WERI-Rb-1 (cell line): ENCODE measurements around the gene LRRTM1.

ENCODE experiments used
- DNase-seq: peaks from one replicate; pipeline ENCODE4 v3.0.0-alpha.2; 2020
- H3K27ac ChIP-seq: fragments of 250-450 bp; sonication (Bioruptor Pico); 2 replicates; pipeline ENCODE4 v1.5.1; 2020; ENCODE audit warnings: mild to moderate bottlenecking, moderate library complexity
- H3K27me3 ChIP-seq: fragments of 250-450 bp; sonication (Bioruptor Pico); 2 replicates; pipeline ENCODE4 v1.5.1; 2021; ENCODE audit warnings: mild to moderate bottlenecking, low read depth, moderate library complexity; ENCODE audit not compliant: insufficient read depth, severe bottlenecking
- H3K36me3 ChIP-seq: fragments of 250-450 bp; sonication (Bioruptor Pico); 2 replicates; pipeline ENCODE4 v1.5.1; 2020; ENCODE audit warnings: mild to moderate bottlenecking, moderate library complexity
- H3K4me3 ChIP-seq: 2 replicates; pipeline ENCODE4 v1.5.1; 2011; ENCODE audit warnings: low read depth, mild to moderate bottlenecking, control low read depth, low read length
- H3K9me3 ChIP-seq: fragments of 250-450 bp; sonication (Bioruptor Pico); 2 replicates; pipeline ENCODE4 v1.5.1; 2021; ENCODE audit warnings: mild to moderate bottlenecking, moderate library complexity; ENCODE audit not compliant: severe bottlenecking
- TF ChIP-seq, protein P1 (sequence below): IDR thresholded peaks from 2 replicates; pipeline ENCODE4 v1.5.1; 2011; ENCODE audit warnings: low read depth, mild to moderate bottlenecking, control low read depth, inconsistent platforms, low read length

LRRTM1 gene

DNA sequence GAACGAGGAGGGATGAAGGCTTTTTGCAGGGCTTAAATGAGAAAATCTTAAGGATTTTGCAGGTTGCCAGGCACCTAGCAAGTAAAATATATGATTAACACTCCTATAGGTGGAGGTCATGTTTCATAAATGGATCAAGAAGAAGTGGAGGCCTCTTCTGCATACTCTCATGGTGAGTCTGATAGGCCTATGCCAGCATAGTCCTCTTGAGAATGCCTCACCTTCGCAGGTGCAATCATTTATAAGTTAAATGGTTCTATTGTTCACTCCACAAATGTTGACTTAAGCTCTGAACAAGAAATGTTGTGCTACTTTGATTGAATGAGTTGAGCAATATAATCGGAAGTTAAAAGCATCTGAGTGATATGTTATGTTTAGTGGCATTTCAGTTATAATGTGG lies 12.1 kb downstream of the LRRTM1 start:
- H3K4me3 ChIP-seq, result no peak overlapping the region
- H3K36me3 ChIP-seq, result no peaks in the 10 kb centered on the region
- DNase-seq, result no peak
- H3K27me3 ChIP-seq, result no peaks in the 10 kb centered on the region
- H3K9me3 ChIP-seq, result no peaks in the 10 kb centered on the region
- TF ChIP-seq, protein P1, sequence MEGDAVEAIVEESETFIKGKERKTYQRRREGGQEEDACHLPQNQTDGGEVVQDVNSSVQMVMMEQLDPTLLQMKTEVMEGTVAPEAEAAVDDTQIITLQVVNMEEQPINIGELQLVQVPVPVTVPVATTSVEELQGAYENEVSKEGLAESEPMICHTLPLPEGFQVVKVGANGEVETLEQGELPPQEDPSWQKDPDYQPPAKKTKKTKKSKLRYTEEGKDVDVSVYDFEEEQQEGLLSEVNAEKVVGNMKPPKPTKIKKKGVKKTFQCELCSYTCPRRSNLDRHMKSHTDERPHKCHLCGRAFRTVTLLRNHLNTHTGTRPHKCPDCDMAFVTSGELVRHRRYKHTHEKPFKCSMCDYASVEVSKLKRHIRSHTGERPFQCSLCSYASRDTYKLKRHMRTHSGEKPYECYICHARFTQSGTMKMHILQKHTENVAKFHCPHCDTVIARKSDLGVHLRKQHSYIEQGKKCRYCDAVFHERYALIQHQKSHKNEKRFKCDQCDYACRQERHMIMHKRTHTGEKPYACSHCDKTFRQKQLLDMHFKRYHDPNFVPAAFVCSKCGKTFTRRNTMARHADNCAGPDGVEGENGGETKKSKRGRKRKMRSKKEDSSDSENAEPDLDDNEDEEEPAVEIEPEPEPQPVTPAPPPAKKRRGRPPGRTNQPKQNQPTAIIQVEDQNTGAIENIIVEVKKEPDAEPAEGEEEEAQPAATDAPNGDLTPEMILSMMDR, result no peak
- no peak overlapping the region for H3K27ac ChIP-seq

- Histone ChIP-seq H3K36me3 (no peaks in the 10 kb centered on the region), H3K27me3 (no peaks in the 10 kb centered on the region), H3K4me3 (no peak overlapping the region), H3K27ac (no peak overlapping the region), H3K9me3 (no peaks in the 10 kb centered on the region)
- TF ChIP-seq, protein P1, result no peak
- no peak for DNase-seq
Measured at GRCh38 chr2:80291656-80292055, 12.9 kb downstream of the LRRTM1 start.

DNA sequence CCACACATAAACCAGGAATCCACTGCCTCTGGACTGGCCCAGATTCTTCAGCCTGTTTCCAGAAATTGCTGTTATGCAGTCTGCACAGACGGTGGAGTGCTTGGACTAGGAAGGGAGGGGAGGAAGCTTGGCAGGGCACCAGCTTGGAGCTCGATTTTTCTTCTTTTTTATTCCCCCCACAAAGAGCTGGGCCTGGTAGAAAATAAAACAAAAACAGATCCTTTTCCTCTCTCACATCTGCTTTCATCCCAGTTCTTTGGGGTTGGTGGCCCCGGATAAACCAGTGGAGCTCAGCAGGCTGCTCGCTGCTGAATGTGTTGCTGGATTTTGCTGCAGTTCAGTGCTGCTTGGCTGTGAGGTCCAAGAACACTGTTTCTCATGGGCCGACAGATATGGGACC lies 16.0 kb downstream of the LRRTM1 start:
- Histone ChIP-seq H3K27me3 (no peaks in the 10 kb centered on the region), H3K9me3 (no peaks in the 10 kb centered on the region), H3K27ac (no peak overlapping the region), H3K36me3 (no peaks in the 10 kb centered on the region), H3K4me3 (no peak overlapping the region)
- DNase-seq, result peak; percentile 48
- TF ChIP-seq, protein P1, result peak; percentile 40

DNA sequence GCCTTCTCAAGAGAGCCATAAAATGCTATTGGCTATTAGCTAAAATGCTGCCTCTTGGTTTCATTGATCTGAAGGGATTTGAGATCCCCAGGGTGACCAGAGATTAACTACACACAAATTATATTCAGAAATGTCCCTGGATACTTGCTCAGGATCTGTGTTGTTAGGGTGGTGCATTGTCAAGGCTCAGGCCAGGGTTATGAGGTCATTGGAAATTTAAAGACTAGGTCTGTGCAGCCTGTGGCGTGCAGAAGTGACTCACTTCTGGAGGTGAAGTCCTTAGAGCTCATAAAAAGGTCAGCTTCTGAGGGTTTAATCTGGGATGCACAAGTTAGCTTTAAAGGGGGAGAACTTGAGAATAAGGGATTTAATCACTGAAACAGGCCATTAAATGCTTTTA lies 23.5 kb downstream of the LRRTM1 start:
- Histone ChIP-seq H3K27me3 (no peaks in the 10 kb centered on the region), H3K4me3 (no peak overlapping the region), H3K27ac (no peak overlapping the region), H3K36me3 (no peaks in the 10 kb centered on the region), H3K9me3 (no peaks in the 10 kb centered on the region)
- DNase-seq, result no peak
- TF ChIP-seq, protein P1, result no peak

GRCh38 chr2:80280598-80280997 lies 24.0 kb downstream of the LRRTM1 start:
- Histone ChIP-seq H3K9me3 (no peaks in the 10 kb centered on the region), H3K27ac (no peak overlapping the region), H3K4me3 (no peak overlapping the region), H3K36me3 (no peaks in the 10 kb centered on the region), H3K27me3 (no peaks in the 10 kb centered on the region)
- TF ChIP-seq, protein P1, result no peak
- DNase-seq, result no peak

GRCh38 chr2:80269806-80270205 lies 34.7 kb downstream of the LRRTM1 start:
- Histone ChIP-seq H3K9me3 (no peaks in the 10 kb centered on the region), H3K4me3 (no peak overlapping the region), H3K27me3 (no peaks in the 10 kb centered on the region), H3K36me3 (no peaks in the 10 kb centered on the region), H3K27ac (no peak overlapping the region)
- DNase-seq, result no peak
- TF ChIP-seq, protein P1, result no peak
